GM12872 (cell line): Measurements from ENCODE around the gene ARSK.

ENCODE experiments used
- TF ChIP-seq, protein P1 (sequence below): IDR thresholded peaks from 3 replicates; pipeline ENCODE4 v1.5.1; 2011; ENCODE audit warnings: low read depth, mild to moderate bottlenecking, low read length, moderate library complexity; ENCODE audit not compliant: insufficient read depth

ARSK gene

DNA sequence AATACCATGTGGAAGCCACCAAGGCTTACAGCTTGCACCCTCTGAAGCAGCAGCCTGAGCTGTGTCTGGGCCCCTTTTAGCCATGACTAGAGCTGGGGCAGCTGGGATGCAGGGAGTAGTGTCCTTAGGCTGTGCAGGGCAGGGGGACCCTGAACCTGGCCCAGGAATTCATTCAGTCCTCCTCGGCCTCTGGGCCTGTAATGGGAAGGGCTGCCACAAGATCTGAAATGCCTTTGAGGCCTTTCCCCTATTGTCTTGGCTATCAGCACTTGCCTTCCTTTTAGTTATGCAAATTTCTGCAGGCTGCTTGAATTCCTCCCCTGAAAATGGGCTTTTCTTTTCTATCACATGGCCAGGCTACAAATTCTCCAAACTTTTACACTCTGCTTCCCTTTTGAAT lies 74.0 kb downstream of the ARSK start:
- TF ChIP-seq, protein P1, sequence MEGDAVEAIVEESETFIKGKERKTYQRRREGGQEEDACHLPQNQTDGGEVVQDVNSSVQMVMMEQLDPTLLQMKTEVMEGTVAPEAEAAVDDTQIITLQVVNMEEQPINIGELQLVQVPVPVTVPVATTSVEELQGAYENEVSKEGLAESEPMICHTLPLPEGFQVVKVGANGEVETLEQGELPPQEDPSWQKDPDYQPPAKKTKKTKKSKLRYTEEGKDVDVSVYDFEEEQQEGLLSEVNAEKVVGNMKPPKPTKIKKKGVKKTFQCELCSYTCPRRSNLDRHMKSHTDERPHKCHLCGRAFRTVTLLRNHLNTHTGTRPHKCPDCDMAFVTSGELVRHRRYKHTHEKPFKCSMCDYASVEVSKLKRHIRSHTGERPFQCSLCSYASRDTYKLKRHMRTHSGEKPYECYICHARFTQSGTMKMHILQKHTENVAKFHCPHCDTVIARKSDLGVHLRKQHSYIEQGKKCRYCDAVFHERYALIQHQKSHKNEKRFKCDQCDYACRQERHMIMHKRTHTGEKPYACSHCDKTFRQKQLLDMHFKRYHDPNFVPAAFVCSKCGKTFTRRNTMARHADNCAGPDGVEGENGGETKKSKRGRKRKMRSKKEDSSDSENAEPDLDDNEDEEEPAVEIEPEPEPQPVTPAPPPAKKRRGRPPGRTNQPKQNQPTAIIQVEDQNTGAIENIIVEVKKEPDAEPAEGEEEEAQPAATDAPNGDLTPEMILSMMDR = no peak

DNA sequence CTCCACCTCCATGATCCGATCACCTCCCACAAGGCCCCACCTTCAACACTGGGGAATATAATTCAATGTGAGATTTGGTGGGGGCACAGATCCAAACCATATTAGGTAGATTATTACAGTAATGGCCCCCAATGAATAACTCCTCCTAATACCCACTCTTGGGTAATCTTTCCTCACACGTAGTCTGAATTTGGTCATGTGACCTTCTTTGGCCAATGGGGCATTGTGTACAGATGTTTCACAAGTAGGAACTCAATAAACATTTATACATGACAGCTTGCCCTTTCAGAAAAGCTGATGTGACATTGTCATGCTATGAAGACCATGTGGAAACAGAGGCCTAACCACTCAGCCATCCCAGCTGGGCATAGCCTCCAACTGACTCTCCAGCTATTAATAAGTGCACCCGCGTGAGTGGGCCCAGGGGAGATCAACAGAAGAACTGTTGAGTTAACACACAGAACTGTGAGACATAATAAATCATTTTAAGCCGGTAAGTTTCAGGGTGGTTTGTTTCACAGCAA lies 75.6 kb downstream of the ARSK start:
- TF ChIP-seq, protein P1 = no peak

DNA sequence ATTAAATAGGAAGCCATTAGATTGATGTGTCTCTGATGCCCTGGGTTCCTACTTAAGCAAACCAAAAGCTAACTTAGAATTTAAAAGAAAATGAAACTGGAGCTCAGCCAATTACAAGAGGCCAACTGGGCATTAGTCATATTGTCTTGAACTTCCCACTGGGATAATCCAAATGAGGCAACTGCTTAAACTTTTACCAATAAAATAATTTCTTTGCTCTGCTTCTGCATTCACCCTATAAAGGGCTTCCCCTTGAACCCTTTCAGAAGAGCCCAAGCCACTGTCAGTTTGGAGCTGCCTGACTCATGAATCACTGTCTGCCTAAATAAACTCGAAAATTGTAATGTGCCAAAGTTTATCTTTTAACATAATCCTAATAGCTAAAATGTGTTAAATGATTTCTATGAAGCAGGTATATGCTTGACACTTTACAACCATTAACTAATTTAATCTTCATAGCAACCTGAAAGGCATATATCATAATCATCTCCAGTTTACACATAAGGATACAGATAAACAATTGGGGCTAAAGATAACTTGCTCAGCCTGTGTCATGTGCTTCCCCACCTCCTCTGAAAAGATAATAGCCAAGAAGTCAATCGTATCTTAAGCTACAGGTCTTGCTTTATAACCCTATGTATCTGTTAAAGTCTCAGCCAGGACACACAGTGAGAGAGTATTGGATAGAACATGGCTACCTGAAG lies 76.5 kb downstream of the ARSK start:
- TF ChIP-seq, protein P1 = no peak

DNA sequence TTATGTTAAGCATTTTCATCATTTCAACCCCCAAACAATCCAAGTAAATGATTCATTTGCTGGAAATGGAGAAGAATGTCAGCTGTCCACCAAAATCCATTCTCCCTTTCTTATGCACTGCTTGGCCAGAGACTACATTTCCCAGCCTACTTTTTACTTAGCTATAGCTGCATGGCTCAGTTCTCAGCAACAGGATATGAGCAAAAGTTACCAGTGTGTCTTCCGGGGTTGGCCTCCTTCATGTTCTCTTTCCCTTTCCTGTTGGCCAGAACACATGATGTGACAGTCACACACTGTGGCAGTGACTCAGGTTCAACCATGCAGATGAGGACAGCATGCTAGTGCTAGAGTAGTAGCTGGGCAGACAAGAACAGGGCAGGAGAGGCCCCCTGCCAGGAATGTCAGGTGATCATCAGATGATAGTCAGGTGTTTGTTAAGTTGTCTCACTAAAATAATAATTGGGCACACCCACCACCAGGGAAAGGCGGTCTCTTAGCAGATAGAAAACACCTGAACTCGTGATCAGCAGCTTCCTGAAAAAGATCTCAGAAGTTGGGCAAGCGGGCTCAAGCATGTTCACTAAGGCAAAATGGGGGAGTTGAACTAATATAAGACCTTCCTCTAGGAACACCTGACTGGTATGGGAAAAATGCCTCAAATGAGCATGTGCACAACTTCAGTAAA lies 77.2 kb downstream of the ARSK start:
- TF ChIP-seq, protein P1 = no peak

DNA sequence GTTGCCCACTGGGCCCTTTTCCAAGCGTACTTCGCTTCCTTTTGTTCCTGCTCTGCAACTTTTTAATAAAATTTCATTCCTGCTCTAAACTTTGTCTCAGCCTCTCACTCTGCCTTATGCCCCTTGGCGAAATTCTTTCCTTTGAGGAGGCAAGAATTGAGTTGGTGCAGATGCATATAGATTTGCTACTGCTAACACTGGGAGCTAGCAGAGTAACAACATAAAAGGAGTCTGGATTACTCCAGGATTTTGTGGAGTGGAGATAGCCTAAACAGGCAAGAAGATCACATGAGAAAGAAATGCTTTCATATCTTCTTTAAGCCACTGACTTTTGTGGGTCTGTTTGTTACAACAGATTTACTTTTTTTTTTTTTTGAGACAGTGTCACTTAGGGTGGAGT lies 78.8 kb downstream of the ARSK start:
- TF ChIP-seq, protein P1 = no peak

DNA sequence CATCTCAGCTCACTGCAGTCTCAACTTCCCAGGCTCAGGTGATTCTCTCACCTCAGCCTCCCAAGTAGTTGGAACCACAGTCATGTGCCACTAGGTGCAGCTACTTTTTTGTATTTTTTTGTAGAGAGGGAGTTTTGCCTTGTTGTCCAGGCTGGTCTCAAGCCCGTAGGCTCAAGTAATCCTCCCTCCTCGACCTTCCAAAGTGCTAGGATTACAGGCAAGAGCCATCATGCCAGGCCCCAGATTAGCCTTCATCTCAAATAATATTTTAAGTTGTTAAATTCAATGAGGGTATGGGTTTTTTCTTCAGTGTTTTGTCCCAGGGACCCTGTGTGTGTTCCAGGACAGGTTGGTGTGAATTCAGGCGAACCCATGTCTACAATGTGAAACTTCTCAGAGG lies 79.2 kb downstream of the ARSK start:
- TF ChIP-seq, protein P1 = no peak

DNA sequence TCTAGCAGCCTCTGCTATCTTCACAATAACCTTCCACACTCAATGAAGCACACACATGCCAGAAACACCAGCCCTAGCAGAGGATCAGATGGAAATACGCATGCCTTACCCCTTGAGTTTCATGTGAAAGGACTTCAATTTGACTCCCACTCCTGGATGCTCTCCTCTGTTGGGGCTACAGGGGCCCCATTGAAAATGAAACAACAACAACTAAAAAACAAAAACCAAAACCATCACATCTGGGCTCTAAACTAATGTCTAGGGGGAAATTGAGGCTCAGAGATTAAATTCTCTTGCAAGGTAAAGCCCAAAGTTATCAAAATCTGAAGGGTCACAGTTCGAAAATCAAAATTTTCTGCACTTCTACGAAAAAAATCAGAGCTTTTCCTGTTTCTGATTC lies 83.7 kb downstream of the ARSK start:
- TF ChIP-seq, protein P1 = no peak
